Dermis microvascular lymphatic vessel endothelial cell (primary cell): ENCODE data around the gene RCE1. TPM values are rescaled to one million over a fixed set of nuclear protein-coding genes. Genes with fewer than 3 reads are reported as not detected.
A peak's percentile ranks its signal among the peaks of the same experiment; 100 is the strongest.

Experiments used
- DNase-seq, 2 donors: peaks; one replicate each; pipeline versions ENCODE4 v3.0.0 to v3.0.0-alpha.2; 2010; ENCODE audit warnings: low read depth in 2 of 2
- total RNA-seq: library from RNA; depleted of rRNA; stranded (reverse); fragments of >200 nt; gene quantifications from 2 replicates; pipeline ENCODE4 v1.2.1, GENCODE V29; 2014

RCE1 gene
- total RNA-seq, 1 donor from 2014 or later: 15.3 TPM

GRCh38 chr11:66856496-66857233 is 13.4 kb downstream of the RCE1 start, which contains the start of gene LRFN4:
LRFN4 (plus strand) TSS chr11:66857064; CDS start chr11:66857745, 681 bp downstream.
- DNase-seq: peak in 1 of 2 donors; percentile 52

GRCh38 chr11:66857234-66857926 is 14.1 kb downstream of the RCE1 start:
- no peak for DNase-seq

DNA sequence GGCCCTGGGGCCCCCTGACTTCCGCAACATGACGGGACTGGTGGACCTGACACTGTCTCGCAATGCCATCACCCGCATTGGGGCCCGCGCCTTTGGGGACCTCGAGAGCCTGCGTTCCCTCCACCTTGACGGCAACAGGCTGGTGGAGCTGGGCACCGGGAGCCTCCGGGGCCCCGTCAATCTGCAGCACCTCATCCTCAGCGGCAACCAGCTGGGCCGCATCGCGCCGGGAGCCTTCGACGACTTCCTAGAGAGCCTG is 14.6 kb downstream of the RCE1 start:
- DNase-seq: no peak

- DNase-seq: no peak
These were observed 15.1 kb downstream of the RCE1 start for GRCh38 chr11:66858186-66858938.

DNA sequence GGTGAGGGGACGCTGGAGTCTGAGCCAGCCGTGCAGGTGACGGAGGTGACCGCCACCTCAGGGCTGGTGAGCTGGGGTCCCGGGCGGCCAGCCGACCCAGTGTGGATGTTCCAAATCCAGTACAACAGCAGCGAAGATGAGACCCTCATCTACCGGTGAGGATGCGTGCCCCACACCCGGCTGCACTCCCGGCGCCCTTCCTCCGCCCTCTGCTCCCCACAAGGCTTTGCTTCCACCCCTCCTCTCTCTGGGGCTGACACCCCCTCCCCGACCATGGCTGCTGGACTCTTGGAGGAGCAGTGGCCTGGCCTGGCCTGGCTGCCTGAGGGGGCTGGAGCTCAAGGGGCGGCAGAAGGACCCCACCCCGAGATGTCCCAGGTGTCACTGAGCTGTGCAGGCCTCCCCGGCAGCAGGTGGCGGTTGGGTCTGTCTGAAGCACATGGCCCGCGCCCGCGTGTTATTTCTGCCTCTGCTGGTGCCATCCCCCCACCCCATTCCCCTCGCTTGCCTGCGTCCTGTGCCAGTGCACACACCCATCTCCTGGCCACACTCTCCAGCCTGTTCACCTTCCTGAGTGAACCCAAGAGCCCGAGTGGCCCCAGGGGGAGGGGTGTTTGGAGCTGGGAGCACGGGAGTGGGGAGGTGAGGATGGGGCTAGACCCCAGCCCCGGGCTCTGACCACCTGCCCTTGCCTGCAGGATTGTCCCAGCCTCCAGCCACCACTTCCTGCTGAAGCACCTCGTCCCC is 15.9 kb downstream of the RCE1 start:
- no peak for DNase-seq

GRCh38 chr11:66859686-66860448 is 16.6 kb downstream of the RCE1 start:
- no peak for DNase-seq

- no peak for DNase-seq
These were observed 17.2 kb downstream of the RCE1 start for GRCh38 chr11:66860449-66860831.

DNA sequence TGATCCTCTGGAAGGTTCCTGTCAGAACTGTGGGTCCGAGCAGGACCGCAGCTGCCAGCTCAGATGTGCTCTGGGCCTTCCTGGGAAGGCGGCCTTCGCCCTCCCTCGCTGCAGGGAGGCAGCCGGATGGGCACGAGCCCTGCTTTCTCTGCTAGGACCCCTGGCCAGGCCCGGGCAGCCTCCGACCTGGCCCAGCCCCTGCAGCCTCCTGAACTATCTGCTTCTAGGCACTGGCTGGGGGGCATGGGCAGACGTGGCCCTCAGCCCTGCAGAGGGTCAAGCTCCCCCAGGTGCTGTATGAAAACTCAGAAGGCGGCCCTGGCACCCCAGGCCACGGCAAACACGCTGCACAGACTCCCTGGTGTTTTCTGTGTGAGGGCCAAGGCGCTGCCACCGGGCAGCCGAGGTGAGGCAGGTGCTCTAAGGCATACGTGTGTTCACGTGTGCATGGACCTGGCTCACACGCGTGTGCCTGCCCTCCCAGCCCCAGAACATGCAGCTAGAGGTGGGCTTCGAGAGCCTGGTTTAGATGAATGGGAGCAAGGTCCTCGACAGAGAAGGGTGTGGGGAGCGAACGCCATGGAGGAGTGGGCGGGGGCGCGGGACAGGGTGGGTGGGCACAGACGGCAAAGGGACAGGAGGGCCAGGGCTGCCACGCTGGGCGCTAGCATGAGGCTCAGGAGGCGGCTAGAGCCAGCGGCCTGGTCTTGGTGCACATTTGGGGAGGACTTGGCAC is 18.0 kb downstream of the RCE1 start:
- DNase-seq: no peak

- DNase-seq: no peak
These were observed 18.7 kb downstream of the RCE1 start for GRCh38 chr11:66861774-66862558.

- no peak for DNase-seq
These were observed 19.4 kb downstream of the RCE1 start for GRCh38 chr11:66862559-66863037.

- no peak for DNase-seq
These were observed 20.3 kb downstream of the RCE1 start for GRCh38 chr11:66863428-66864125.

GRCh38 chr11:66864172-66864901 is 21.1 kb downstream of the RCE1 start:
- DNase-seq: no peak

GRCh38 chr11:66864924-66865697 is 21.9 kb downstream of the RCE1 start:
- no peak for DNase-seq

DNA sequence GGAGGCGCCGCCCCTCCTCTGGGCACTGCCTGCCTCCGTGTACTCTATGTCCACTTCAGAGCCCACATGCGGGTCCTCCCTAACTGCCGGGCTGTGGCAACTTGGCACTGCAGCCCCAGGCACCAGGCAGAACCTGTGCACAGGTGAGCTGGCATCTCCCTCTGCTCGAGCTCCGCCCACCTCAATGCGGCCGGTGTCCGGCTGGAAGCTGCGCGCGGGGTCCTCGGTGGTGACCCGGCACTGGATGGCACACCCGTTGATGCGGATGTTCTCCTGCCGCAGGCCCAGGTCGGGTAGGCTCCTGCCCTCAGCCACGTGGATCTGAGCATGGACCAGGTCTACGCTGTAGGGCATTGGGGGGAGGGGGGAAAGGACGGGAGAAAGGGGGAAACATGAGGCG is 22.8 kb downstream of the RCE1 start:
- no peak for DNase-seq

DNA sequence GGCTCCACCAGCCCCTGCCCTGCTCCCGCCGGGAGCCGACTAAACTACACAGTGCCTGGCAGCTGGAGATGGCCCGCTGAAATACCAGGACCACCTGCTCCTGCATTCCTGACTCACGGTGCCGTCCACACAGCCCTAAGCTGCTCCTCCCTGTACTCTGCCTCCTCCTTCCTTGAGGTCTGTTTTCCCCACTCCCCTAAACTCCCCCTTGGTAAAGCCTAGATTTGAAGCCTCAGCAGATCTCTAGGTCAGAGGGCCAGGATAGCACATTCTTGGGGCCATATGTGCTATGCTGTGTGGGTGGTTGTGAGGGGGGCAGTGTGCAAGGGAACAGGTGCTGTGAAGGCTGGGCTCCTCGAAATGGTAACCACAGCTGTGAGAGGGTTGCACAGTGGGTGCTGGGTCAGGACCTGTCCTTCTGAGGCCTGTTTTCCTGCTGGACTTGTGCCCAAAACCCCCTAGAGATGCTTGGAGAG is 23.3 kb downstream of the RCE1 start:
- no peak for DNase-seq

- no peak for DNase-seq
These were observed 24.3 kb downstream of the RCE1 start for GRCh38 chr11:66867425-66868040.
